H1 (cell line): ENCODE measurements around the gene KLF5. TPM values are rescaled to one million over a fixed set of nuclear protein-coding genes. Genes with fewer than 3 reads are reported as not detected.

Experiments
- BRCA1 ChIP-seq: IDR thresholded peaks from 2 replicates; pipeline ENCODE4 v1.6.1; 2012; ENCODE audit warnings: low read depth, low read length, improper control_type of control experiment
- GTF2F1 ChIP-seq: IDR thresholded peaks from 2 replicates; pipeline ENCODE4 v1.6.1; 2012; ENCODE audit warnings: low read depth, low read length, improper control_type of control experiment, borderline replicate concordance
- SAP30 ChIP-seq: fragments of 300-600 bp; sonication (generic); IDR thresholded peaks from 2 replicates; pipeline ENCODE4 v1.7.1; 2012; ENCODE audit warnings: low read length, moderate library complexity, mild to moderate bottlenecking, inconsistent platforms; ENCODE audit not compliant: insufficient read depth, insufficient replicate concordance
- polyA plus RNA-seq, 7 experiments: library from polyadenylated mRNA; depleted of rRNA in 3 of 7; stranded (reverse) in 5 of 7; unstranded in 2 of 7; fragments of >200 nt in 5 of 7; fragments of 200-250 nt in 2 of 7; gene quantifications; 1 replicate in 5 of 7; 2 replicates in 1 of 7; 4 replicates in 1 of 7; pipeline versions ENCODE4 v1.2.1 to v1.2.3, GENCODE V29; 2011 to 2013; ENCODE audit warnings: missing spikeins in 2 of 7, mixed read lengths in 2 of 7
- total RNA-seq: library from RNA; stranded (reverse); fragmentation: NEBNext Ultra II Directional; extraction: Animal tissue kit (Norgen Biotek cat#: 25700); gene quantifications from 2 replicates; pipeline ENCODE4 v1.2.1, GENCODE V29; 2021
- TF ChIP-seq, protein P1 (sequence below): fragments of 300-600 bp; sonication (generic); IDR thresholded peaks from 2 replicates; pipeline ENCODE4 v1.7.1; 2012; ENCODE audit warnings: low read length, moderate library complexity, mild to moderate bottlenecking, inconsistent platforms; ENCODE audit not compliant: insufficient replicate concordance

The KLF5 gene
- total and polyA plus RNA-seq, 2 of the 8 experiments (the other 6 are each of a cell fraction or from before 2014, with no cell fraction given): 1.2 to 2.3 TPM

DNA sequence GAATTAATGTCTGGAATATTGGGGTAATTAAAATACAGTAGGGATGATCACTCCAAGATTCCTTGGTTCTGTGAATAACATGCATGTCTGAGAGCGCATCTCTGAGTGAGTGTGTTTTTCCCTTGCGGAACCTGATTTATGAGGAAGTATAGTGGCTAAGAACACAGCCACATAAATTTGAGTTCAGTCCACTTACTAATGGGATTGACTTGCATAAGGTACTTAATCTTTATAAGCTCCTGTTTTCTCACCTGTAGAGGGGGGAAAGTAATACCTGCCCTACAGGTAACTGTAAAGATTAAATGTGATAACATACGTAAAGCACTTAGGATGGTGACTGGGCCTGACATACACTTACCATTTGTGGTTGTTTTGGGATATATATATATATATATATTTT is 60.8 kb downstream of the KLF5 start (continued):
- TF ChIP-seq, protein P1, sequence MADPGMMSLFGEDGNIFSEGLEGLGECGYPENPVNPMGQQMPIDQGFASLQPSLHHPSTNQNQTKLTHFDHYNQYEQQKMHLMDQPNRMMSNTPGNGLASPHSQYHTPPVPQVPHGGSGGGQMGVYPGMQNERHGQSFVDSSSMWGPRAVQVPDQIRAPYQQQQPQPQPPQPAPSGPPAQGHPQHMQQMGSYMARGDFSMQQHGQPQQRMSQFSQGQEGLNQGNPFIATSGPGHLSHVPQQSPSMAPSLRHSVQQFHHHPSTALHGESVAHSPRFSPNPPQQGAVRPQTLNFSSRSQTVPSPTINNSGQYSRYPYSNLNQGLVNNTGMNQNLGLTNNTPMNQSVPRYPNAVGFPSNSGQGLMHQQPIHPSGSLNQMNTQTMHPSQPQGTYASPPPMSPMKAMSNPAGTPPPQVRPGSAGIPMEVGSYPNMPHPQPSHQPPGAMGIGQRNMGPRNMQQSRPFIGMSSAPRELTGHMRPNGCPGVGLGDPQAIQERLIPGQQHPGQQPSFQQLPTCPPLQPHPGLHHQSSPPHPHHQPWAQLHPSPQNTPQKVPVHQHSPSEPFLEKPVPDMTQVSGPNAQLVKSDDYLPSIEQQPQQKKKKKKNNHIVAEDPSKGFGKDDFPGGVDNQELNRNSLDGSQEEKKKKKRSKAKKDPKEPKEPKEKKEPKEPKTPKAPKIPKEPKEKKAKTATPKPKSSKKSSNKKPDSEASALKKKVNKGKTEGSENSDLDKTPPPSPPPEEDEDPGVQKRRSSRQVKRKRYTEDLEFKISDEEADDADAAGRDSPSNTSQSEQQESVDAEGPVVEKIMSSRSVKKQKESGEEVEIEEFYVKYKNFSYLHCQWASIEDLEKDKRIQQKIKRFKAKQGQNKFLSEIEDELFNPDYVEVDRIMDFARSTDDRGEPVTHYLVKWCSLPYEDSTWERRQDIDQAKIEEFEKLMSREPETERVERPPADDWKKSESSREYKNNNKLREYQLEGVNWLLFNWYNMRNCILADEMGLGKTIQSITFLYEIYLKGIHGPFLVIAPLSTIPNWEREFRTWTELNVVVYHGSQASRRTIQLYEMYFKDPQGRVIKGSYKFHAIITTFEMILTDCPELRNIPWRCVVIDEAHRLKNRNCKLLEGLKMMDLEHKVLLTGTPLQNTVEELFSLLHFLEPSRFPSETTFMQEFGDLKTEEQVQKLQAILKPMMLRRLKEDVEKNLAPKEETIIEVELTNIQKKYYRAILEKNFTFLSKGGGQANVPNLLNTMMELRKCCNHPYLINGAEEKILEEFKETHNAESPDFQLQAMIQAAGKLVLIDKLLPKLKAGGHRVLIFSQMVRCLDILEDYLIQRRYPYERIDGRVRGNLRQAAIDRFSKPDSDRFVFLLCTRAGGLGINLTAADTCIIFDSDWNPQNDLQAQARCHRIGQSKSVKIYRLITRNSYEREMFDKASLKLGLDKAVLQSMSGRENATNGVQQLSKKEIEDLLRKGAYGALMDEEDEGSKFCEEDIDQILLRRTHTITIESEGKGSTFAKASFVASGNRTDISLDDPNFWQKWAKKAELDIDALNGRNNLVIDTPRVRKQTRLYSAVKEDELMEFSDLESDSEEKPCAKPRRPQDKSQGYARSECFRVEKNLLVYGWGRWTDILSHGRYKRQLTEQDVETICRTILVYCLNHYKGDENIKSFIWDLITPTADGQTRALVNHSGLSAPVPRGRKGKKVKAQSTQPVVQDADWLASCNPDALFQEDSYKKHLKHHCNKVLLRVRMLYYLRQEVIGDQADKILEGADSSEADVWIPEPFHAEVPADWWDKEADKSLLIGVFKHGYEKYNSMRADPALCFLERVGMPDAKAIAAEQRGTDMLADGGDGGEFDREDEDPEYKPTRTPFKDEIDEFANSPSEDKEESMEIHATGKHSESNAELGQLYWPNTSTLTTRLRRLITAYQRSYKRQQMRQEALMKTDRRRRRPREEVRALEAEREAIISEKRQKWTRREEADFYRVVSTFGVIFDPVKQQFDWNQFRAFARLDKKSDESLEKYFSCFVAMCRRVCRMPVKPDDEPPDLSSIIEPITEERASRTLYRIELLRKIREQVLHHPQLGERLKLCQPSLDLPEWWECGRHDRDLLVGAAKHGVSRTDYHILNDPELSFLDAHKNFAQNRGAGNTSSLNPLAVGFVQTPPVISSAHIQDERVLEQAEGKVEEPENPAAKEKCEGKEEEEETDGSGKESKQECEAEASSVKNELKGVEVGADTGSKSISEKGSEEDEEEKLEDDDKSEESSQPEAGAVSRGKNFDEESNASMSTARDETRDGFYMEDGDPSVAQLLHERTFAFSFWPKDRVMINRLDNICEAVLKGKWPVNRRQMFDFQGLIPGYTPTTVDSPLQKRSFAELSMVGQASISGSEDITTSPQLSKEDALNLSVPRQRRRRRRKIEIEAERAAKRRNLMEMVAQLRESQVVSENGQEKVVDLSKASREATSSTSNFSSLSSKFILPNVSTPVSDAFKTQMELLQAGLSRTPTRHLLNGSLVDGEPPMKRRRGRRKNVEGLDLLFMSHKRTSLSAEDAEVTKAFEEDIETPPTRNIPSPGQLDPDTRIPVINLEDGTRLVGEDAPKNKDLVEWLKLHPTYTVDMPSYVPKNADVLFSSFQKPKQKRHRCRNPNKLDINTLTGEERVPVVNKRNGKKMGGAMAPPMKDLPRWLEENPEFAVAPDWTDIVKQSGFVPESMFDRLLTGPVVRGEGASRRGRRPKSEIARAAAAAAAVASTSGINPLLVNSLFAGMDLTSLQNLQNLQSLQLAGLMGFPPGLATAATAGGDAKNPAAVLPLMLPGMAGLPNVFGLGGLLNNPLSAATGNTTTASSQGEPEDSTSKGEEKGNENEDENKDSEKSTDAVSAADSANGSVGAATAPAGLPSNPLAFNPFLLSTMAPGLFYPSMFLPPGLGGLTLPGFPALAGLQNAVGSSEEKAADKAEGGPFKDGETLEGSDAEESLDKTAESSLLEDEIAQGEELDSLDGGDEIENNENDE: no peak
- TF ChIP-seq SAP30 (no peak), BRCA1 (no peak), GTF2F1 (no peak)
